ENCODE data around the gene TNFRSF1B. TPM values are rescaled to one million over a fixed set of nuclear protein-coding genes. Genes with fewer than 3 reads are reported as not detected.

TNFRSF1B gene
- total RNA-seq, 1 experiment from 2014 or later = 0.61 TPM

DNA sequence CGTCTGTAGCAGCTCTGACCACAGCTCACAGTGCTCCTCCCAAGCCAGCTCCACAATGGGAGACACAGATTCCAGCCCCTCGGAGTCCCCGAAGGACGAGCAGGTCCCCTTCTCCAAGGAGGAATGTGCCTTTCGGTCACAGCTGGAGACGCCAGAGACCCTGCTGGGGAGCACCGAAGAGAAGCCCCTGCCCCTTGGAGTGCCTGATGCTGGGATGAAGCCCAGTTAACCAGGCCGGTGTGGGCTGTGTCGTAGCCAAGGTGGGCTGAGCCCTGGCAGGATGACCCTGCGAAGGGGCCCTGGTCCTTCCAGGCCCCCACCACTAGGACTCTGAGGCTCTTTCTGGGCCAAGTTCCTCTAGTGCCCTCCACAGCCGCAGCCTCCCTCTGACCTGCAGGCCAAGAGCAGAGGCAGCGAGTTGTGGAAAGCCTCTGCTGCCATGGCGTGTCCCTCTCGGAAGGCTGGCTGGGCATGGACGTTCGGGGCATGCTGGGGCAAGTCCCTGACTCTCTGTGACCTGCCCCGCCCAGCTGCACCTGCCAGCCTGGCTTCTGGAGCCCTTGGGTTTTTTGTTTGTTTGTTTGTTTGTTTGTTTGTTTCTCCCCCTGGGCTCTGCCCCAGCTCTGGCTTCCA is 40.1 kb downstream of the TNFRSF1B start:
- ChIA-PET POLR2A (no interaction called here), RAD21 (ENCODE audit: low non-redundant PET in 1 of 2, low total read pairs in 2 of 2, uncharacterized antibody in 2 of 2, unreplicated experiment in 2 of 2) (interaction anchor here (1.0 to 3.3 kb wide), 2 partner anchors 82 kb away, joined by 4 to 15 read pairs; no protein-coding TSS in a partner anchor), CTCF (interaction anchor here (0.9 to 3.1 kb wide), 2 partner anchors 61 to 82 kb away, joined by 3 to 42 read pairs; no protein-coding TSS in a partner anchor)
- no peak for ATAC-seq
- Histone ChIP-seq H3K9me2 (ENCODE audit: insufficient read depth) (no peaks in the 10 kb centered on the region), H3K9ac (ENCODE audit: low read length) (no peak overlapping the region), H4K20me1 (ENCODE audit: insufficient read depth) (no peaks in the 10 kb centered on the region), H2AFZ (ENCODE audit: low read depth, low read length, poor library complexity, severe bottlenecking) (no peak overlapping the region), H3K4me1 (ENCODE audit: control insufficient read depth in 1 of 2, insufficient read depth in 2 of 2, low read length in 2 of 2) (peaks cover 6 to 9% of the 10 kb centered on the region in 2 experiments; a peak in 3 of 4 replicates), H3K79me2 (ENCODE audit: insufficient read depth, low read length) (no peaks in the 10 kb centered on the region), H3K36me3 (ENCODE audit: control insufficient read depth in 1 of 2, insufficient read depth in 2 of 2, low read length in 2 of 2) (no peaks in the 10 kb centered on the region), H3K27me3 (ENCODE audit: insufficient read depth, low read length) (no peaks in the 10 kb centered on the region), H3K4me2 (ENCODE audit: low read length) (no peak overlapping the region), H3K4me3 (replicated peaks in 1 of 2; ENCODE audit: low read depth in 1 of 2, low read length in 2 of 2) (no peak overlapping the region), H3K27ac (ENCODE audit: low read depth, low read length) (peak overlapping the region; percentile 19; the same call in 1 of the 2 replicates), H3K9me3 (ENCODE audit: control insufficient read depth in 1 of 2, insufficient read depth in 1 of 2, low read depth in 1 of 2, low read length in 2 of 2) (no peaks in the 10 kb centered on the region)
- no peak for TF ChIP-seq EZH2 (IDR thresholded peaks at IDR 0.05)
- no peak for TF ChIP-seq ELF1 (IDR thresholded peaks at IDR 0.05; ENCODE audit: borderline replicate concordance, low read depth)
- no peak for TF ChIP-seq SIN3A (IDR thresholded peaks at IDR 0.05; ENCODE audit: low read depth)
- TF ChIP-seq YY1 (IDR thresholded peaks at IDR 0.05; ENCODE audit: extremely low read depth, insufficient replicate concordance, low read depth, low read length) = no peak
- TF ChIP-seq CEBPB (IDR thresholded peaks at IDR 0.05; ENCODE audit: low read depth) = no peak
- no peak for TF ChIP-seq TCF7L2 (IDR thresholded peaks at IDR 0.05; ENCODE audit: borderline replicate concordance, extremely low read depth, insufficient read depth, insufficient read length)
- no peak for TF ChIP-seq ZFX (IDR thresholded peaks at IDR 0.05)
- TF ChIP-seq, protein P1, sequence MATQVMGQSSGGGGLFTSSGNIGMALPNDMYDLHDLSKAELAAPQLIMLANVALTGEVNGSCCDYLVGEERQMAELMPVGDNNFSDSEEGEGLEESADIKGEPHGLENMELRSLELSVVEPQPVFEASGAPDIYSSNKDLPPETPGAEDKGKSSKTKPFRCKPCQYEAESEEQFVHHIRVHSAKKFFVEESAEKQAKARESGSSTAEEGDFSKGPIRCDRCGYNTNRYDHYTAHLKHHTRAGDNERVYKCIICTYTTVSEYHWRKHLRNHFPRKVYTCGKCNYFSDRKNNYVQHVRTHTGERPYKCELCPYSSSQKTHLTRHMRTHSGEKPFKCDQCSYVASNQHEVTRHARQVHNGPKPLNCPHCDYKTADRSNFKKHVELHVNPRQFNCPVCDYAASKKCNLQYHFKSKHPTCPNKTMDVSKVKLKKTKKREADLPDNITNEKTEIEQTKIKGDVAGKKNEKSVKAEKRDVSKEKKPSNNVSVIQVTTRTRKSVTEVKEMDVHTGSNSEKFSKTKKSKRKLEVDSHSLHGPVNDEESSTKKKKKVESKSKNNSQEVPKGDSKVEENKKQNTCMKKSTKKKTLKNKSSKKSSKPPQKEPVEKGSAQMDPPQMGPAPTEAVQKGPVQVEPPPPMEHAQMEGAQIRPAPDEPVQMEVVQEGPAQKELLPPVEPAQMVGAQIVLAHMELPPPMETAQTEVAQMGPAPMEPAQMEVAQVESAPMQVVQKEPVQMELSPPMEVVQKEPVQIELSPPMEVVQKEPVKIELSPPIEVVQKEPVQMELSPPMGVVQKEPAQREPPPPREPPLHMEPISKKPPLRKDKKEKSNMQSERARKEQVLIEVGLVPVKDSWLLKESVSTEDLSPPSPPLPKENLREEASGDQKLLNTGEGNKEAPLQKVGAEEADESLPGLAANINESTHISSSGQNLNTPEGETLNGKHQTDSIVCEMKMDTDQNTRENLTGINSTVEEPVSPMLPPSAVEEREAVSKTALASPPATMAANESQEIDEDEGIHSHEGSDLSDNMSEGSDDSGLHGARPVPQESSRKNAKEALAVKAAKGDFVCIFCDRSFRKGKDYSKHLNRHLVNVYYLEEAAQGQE (IDR thresholded peaks at IDR 0.05; ENCODE audit: low read depth) = no peak
- TF ChIP-seq MAX (IDR thresholded peaks at IDR 0.05) = no peak
- no peak for TF ChIP-seq ZNF274 (IDR thresholded peaks at IDR 0.05; ENCODE audit: low read depth, low read length)
- BruUV-seq (replicated peaks) = no TSS peak
- DNase-seq (ENCODE audit: low read depth, low spot score) = no peak
- intact Hi-C loops (cut with micrococcal nuclease) = loop anchor here (10.0 kb wide), 1 partner anchor 372 kb away; no protein-coding TSS in a partner anchor
